GM12873 (cell line): ENCODE data around the gene BYSL.

Experiments
- TF ChIP-seq, protein P1 (sequence below): IDR thresholded peaks from 2 replicates; pipeline ENCODE4 v1.5.1; 2012; ENCODE audit warnings: low read depth, mild to moderate bottlenecking, moderate library complexity, low read length, control low read depth; ENCODE audit not compliant: insufficient read depth; ENCODE audit errors: missing control alignments

BYSL gene

DNA sequence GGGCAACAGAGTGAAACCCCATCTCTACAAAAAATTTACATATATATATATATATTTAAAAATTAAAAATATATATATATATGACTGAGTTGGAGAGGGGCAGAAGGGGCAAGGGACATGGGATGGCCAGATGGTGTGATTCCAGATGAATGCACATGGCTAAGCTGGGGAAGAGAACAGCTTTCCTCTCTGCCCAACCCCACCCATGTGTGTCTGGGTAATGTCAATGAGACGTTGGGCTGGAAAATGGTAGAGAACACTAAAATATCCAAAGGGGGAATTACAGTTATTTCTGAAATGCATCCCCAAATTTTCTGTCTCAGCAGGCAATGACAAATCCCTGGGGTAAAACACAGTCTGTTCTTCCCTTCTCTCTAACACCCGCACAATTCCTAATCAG is 51.5 kb downstream of the BYSL start:
- TF ChIP-seq, protein P1, sequence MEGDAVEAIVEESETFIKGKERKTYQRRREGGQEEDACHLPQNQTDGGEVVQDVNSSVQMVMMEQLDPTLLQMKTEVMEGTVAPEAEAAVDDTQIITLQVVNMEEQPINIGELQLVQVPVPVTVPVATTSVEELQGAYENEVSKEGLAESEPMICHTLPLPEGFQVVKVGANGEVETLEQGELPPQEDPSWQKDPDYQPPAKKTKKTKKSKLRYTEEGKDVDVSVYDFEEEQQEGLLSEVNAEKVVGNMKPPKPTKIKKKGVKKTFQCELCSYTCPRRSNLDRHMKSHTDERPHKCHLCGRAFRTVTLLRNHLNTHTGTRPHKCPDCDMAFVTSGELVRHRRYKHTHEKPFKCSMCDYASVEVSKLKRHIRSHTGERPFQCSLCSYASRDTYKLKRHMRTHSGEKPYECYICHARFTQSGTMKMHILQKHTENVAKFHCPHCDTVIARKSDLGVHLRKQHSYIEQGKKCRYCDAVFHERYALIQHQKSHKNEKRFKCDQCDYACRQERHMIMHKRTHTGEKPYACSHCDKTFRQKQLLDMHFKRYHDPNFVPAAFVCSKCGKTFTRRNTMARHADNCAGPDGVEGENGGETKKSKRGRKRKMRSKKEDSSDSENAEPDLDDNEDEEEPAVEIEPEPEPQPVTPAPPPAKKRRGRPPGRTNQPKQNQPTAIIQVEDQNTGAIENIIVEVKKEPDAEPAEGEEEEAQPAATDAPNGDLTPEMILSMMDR: no peak

DNA sequence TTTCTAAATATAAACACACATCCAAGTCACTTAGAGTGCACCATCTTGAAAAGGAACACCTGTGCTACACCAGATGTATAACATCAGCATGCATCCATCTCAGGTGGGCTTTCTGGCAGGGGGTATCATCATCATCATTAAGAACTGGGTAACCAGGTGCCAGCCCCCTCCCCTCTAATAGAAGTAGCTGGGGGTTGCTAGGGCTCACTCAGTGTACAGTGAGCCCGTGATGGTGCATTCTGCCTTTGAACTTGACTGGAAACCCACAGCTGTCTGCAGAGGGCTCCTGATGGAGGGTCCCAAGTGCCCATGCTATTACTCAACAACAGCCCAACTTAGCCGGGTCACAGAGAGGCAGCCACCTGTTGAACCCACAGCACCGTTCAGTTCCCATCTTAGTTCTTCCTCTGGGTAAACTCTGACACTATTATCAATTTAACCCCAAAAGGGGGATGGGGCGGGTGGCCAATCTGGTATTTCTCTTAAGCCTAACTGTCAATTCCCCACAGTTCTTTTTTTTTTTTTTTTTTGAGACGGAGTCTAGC is 53.1 kb downstream of the BYSL start:
- TF ChIP-seq, protein P1: no peak

DNA sequence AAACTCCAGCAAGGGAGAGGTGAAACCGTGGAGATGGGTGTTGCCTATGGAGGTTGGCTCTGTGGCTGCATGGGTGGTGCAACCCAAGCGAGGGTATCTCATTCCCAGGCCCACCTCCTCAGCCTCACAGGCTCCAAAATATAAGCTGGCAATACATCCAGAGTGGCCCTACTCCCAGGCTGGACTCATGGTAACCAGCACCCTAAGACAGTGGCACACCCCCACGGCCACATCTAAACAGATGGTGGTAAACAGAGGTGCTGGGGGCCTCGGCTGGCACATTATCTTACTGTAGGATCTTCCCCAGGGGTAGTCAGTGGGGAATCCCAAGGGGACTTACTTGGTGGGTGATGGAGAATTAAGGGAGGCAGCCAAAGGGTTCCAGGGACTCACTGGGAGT is 54.0 kb downstream of the BYSL start:
- TF ChIP-seq, protein P1: no peak

DNA sequence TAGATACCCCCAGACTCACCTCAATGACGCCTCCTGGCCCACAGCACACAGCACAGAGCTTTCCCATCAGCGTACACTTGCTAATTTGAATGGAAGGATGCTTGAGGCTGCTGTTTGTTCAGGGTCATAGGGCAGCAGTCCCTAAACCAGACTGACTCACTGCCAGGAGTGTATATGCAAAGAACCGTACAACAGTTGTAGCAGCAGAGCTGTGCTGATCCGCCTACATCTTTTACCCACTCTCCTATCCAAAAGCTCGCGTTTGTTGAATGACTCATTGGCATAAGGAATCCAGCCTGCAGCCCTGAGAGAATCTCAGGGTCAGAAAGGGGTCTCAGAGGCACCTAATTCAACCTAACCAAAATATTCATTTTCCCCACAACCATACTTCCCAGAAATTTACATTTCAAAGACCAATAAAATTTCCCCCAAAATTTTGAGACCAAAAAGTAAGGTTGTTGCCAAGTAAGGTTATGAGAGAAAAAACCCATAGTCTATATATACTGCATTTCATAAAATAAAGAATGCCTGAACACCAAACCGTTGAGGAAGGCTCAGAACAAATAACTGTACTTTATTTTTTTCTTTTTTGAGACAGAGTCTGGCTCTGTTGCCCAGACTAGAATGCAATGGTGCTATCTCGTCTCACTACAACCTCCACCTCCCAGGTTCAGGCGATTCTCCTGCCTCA is 55.6 kb downstream of the BYSL start:
- TF ChIP-seq, protein P1: no peak
